K562 (cell line): ENCODE results near the gene CCDC148. TPM values are rescaled to one million over a fixed set of nuclear protein-coding genes. Genes with fewer than 3 reads are reported as not detected.

ENCODE experiments used
- ATAC-seq: fragments of 200-7000 bp; cut with Tn5 transposase; 3 replicates; pipeline ENCODE4 v1.9.1; 2020; ENCODE audit warnings: moderate library complexity
- BruUV-seq: library from RNA; stranded (reverse); fragments of 400-500 nt; replicated peaks from 2 replicates; lab custom pipeline; 2021; lab: Mats Ljungman, UMichigan
- CTCF ChIA-PET: fragments of 300-600 bp; formaldehyde crosslinking; extraction: SDS; loops from one replicate; lab custom pipeline; 2021; ENCODE audit warnings: low intra/inter-chr PET ratio; lab: Yijun Ruan, JAX
- POLR2A ChIA-PET: fragments of 300-600, 350-650 bp; sonication (Branson Sonifier 250); formaldehyde crosslinking; extraction: SDS; loops from one replicate; lab custom pipeline; 2021; ENCODE audit warnings: antibody characterized with exemption, inconsistent platforms; lab: Yijun Ruan, JAX
- DNase-seq, 4 experiments: peaks; one replicate each; pipeline versions ENCODE4 v3.0.0 to v3.0.0-alpha.2; 2011 to 2018; ENCODE audit warnings: low spot score in 3 of 4, mixed read lengths in 3 of 4; ENCODE audit errors: extremely low read depth in 1 of 4
- FAIRE-seq: peaks from 2 replicates; lab custom pipeline; 2011; peaks lifted over from hg19 to GRCh38; lab: Jason Lieb, UNC
- H2AFZ ChIP-seq: 2 replicates; pipeline ENCODE4 v1.6.0; 2011; ENCODE audit warnings: low read depth, low read length, control low read depth, inconsistent platforms
- H3K27ac ChIP-seq: fragments of 200-600 bp; 3 replicates; pipeline ENCODE4 v1.8.0; 2011; ENCODE audit warnings: low read depth, mild to moderate bottlenecking, control low read depth, inconsistent platforms, low read length, moderate library complexity, mixed read lengths; ENCODE audit errors: extremely low read depth
- H3K27me3 ChIP-seq, 2 experiments: fragments of 300-600 bp in 1 of 2; 2 replicates in 1 of 2; 3 replicates in 1 of 2; pipeline versions ENCODE4 v1.6.0 to v1.8.0; 2011; ENCODE audit warnings: inconsistent platforms in 2 of 2, low read length in 2 of 2, mild to moderate bottlenecking in 1 of 2, mixed read lengths in 1 of 2, moderate library complexity in 1 of 2; ENCODE audit not compliant: control insufficient read depth in 2 of 2, insufficient read depth in 2 of 2
- H3K36me3 ChIP-seq: fragments of 300-600 bp; 3 replicates; pipeline ENCODE4 v1.8.0; 2011; ENCODE audit warnings: mild to moderate bottlenecking, low read length, inconsistent platforms; ENCODE audit not compliant: control insufficient read depth, insufficient read depth
- H3K4me1 ChIP-seq, 2 experiments: fragments of 200-600 bp in 1 of 2; replicated peaks in 1 of 2; 2 replicates in 1 of 2; 3 replicates in 1 of 2; pipeline versions ENCODE4 v1.5.1 to v1.8.0; 2011; ENCODE audit warnings: inconsistent platforms in 2 of 2, low read length in 2 of 2, mild to moderate bottlenecking in 1 of 2, mixed read lengths in 1 of 2, moderate library complexity in 1 of 2; ENCODE audit not compliant: control insufficient read depth in 2 of 2, insufficient read depth in 2 of 2
- H3K4me2 ChIP-seq: 2 replicates; pipeline ENCODE4 v1.6.1; 2011; ENCODE audit warnings: low read length, control low read depth, inconsistent platforms, mixed read lengths; ENCODE audit not compliant: insufficient read depth
- H3K4me3 ChIP-seq: fragments of 200-600 bp; sonication (generic), shearing (Covaris generic); 2 replicates; pipeline ENCODE4 v1.5.1; 2016; ENCODE audit warnings: control low read depth, inconsistent platforms
- H3K79me2 ChIP-seq: fragments of 200-600 bp; 3 replicates; pipeline ENCODE4 v1.8.0; 2011; ENCODE audit warnings: low read length, inconsistent platforms; ENCODE audit not compliant: control insufficient read depth, insufficient read depth
- H3K9ac ChIP-seq, 2 experiments: 2 replicates each; pipeline versions ENCODE4 v1.6.0 to v1.6.1; 2011; ENCODE audit warnings: low read depth in 2 of 2, low read length in 2 of 2, control low read depth in 1 of 2, inconsistent platforms in 1 of 2, mild to moderate bottlenecking in 1 of 2, mixed read lengths in 1 of 2; ENCODE audit not compliant: insufficient read depth in 1 of 2
- H3K9me1 ChIP-seq: one replicate; pipeline ENCODE4 v1.6.0; 2011; ENCODE audit warnings: inconsistent platforms, mild to moderate bottlenecking, low read length, moderate library complexity; ENCODE audit not compliant: control insufficient read depth, insufficient read depth
- H3K9me3 ChIP-seq: replicated peaks from 2 replicates; pipeline ENCODE4 v1.5.1; 2011; ENCODE audit warnings: low read depth, low read length, inconsistent platforms; ENCODE audit not compliant: control insufficient read depth, insufficient read depth
- H4K20me1 ChIP-seq: replicated peaks from 2 replicates; pipeline ENCODE4 v1.6.1; 2011; ENCODE audit warnings: low read length, inconsistent platforms, mixed read lengths; ENCODE audit not compliant: control insufficient read depth, insufficient read depth
- CREM ChIP-seq: IDR thresholded peaks from 2 replicates; pipeline ENCODE4 v1.6.1; 2014; ENCODE audit warnings: antibody characterized with exemption, low read depth
- DMBX1 ChIP-seq: fragments of 250-450 bp; sonication (Bioruptor Pico); IDR thresholded peaks from 2 replicates; pipeline ENCODE4 v1.8.0; 2022; ENCODE audit warnings: inconsistent platforms, mild to moderate bottlenecking, moderate library complexity, borderline replicate concordance
- EGR1 ChIP-seq: fragments of 450-650 bp; conservative IDR thresholded peaks from 2 replicates; pipeline ENCODE4 v1.6.1; 2017; ENCODE audit warnings: mild to moderate bottlenecking
- EWSR1 ChIP-seq: fragments of 450-650 bp; IDR thresholded peaks from 2 replicates; pipeline ENCODE4 v1.6.1; 2018; ENCODE audit warnings: borderline replicate concordance, mild to moderate bottlenecking, low read depth, moderate library complexity; ENCODE audit not compliant: partially characterized antibody
- GATAD2B ChIP-seq: fragments of 450-650 bp; IDR thresholded peaks from 2 replicates; pipeline ENCODE4 v1.6.1; 2017; ENCODE audit warnings: mild to moderate bottlenecking, borderline replicate concordance
- GMEB1 ChIP-seq: fragments of 250-450 bp; sonication (Bioruptor Pico); IDR thresholded peaks from 2 replicates; pipeline ENCODE4 v1.4.0; 2020; ENCODE audit warnings: mild to moderate bottlenecking
- KDM1A ChIP-seq, 2 experiments: fragments of 450-650 bp; IDR thresholded peaks; 2 replicates each; pipeline ENCODE4 v1.6.1; 2016; ENCODE audit warnings: mild to moderate bottlenecking in 2 of 2
- KLF13 ChIP-seq: fragments of 450-650 bp; IDR thresholded peaks from 2 replicates; pipeline ENCODE4 v1.6.1; 2016; ENCODE audit warnings: missing genetic modification characterization, low read depth, mild to moderate bottlenecking, missing compliant biosample characterization, moderate library complexity, borderline replicate concordance
- NRF1 ChIP-seq, 2 experiments: fragments of 450-650 bp; IDR thresholded peaks in 1 of 2; conservative IDR thresholded peaks in 1 of 2; 2 replicates each; pipeline ENCODE4 v1.6.1; 2014; ENCODE audit warnings: mild to moderate bottlenecking in 2 of 2
- RNF219 ChIP-seq: fragments of 250-450 bp; sonication (Bioruptor Pico); IDR thresholded peaks from 2 replicates; pipeline ENCODE4 v1.5.0; 2022; ENCODE audit warnings: mild to moderate bottlenecking
- SMAD1 ChIP-seq: fragments of 150-350 bp; IDR thresholded peaks from 2 replicates; pipeline ENCODE4 v1.6.1; 2014; ENCODE audit warnings: low read length, low read depth; ENCODE audit not compliant: partially characterized antibody
- TAL1 ChIP-seq: fragments of 450-650 bp; IDR thresholded peaks from 2 replicates; pipeline ENCODE4 v1.6.1; 2016; ENCODE audit warnings: mild to moderate bottlenecking
- ZNF311 ChIP-seq: fragments of 250-450 bp; sonication (Bioruptor Pico); IDR thresholded peaks from 2 replicates; pipeline ENCODE4 v1.4.0; 2020; ENCODE audit warnings: mild to moderate bottlenecking, moderate library complexity
- ZNF589 ChIP-seq: fragments of 200-800 bp; sonication (Bioruptor generic); IDR thresholded peaks from 2 replicates; pipeline ENCODE4 v1.6.1; 2016; ENCODE audit warnings: low read depth, missing genetic modification characterization, missing compliant biosample characterization
- ZNF655 ChIP-seq: fragments of 250-450 bp; sonication (Bioruptor Pico); IDR thresholded peaks from 2 replicates; pipeline ENCODE4 v1.5.0; 2021
- ZNF696 ChIP-seq: fragments of 250-450 bp; sonication (Bioruptor Pico); conservative IDR thresholded peaks from 2 replicates; pipeline ENCODE4 v1.4.0; 2020; ENCODE audit warnings: mild to moderate bottlenecking, moderate library complexity
- WGBS: fragments of 100-300 bp; shearing (Covaris generic); methylation state at CpG from one replicate; pipeline ENCODE4 v1.1.6; 2016; ENCODE audit warnings: low coverage, mixed read lengths; ENCODE audit not compliant: insufficient coverage; ENCODE audit errors: missing lambda C conversion rate; 5-methylcytosine and 5-hydroxymethylcytosine counted together
- in situ Hi-C: fragments of 300-500 bp; cut with MboI; formaldehyde crosslinking; loops from 4 replicates; pipeline ENCODE4 v1.15.0; 2018; ENCODE audit warnings: inconsistent platforms, mixed read lengths
- intact Hi-C: fragments of 100-400 bp; cut with micrococcal nuclease; formaldehyde crosslinking; loops from 2 replicates; pipeline ENCODE4 v1.14.2; 2022
- polyA plus RNA-seq, 8 experiments: library from polyadenylated mRNA; depleted of rRNA in 4 of 8; stranded (reverse) in 5 of 8; unstranded in 3 of 8; fragments of >200 nt; fragmentation: Nextera tagmentation in 2 of 8; fragmentation: Illumina TruSeq in 1 of 8; extraction: Ambion mirVana in 2 of 8; extraction: Trizol in 1 of 8; gene quantifications; 2 replicates each; pipeline versions ENCODE4 v1.2.1 to v1.2.3, GENCODE V29; 2011 to 2014; ENCODE audit warnings: inconsistent platforms in 1 of 8, missing spikeins in 1 of 8
- total RNA-seq, 7 experiments: library from RNA; depleted of rRNA in 6 of 7; stranded (reverse); fragments of >200 nt in 6 of 7; fragmentation: Illumina TruSeq in 2 of 7; extraction: Trizol in 2 of 7; gene quantifications; 2 replicates each; pipeline versions ENCODE4 v1.2.1 to v1.2.3, GENCODE V29; 2011 to 2021; ENCODE audit warnings: low replicate concordance in 1 of 7

Gene CCDC148
- total and polyA plus RNA-seq, 9 of the 15 experiments (the other 6 are each of a cell fraction or from before 2014, with no cell fraction given) = 0.10 to 1.4 (median 0.65) TPM

GRCh38 chr2:158366342-158366741 is 90.2 kb downstream of the CCDC148 start (continued):
- TF ChIP-seq RNF219 (CRISPR knock-in tag) = no peak
- TF ChIP-seq GATAD2B = no peak
- TF ChIP-seq ZNF589 = no peak
- TF ChIP-seq ZNF655 (CRISPR knock-in tag) = no peak
- TF ChIP-seq NRF1 (conservative IDR thresholded peaks at IDR 0.05 in 1 of 2, IDR thresholded peaks at IDR 0.05 in 1 of 2) = no peak
- TF ChIP-seq SMAD1 = no peak
- no peak for TF ChIP-seq ZNF696

- intact Hi-C loops = no loop called here
- no TSS peak for BruUV-seq
- ChIA-PET CTCF (no interaction called here), POLR2A (interaction anchor here (0.8 to 1.1 kb wide), 3 partner anchors 16 to 313 kb away, joined by 3 to 5 read pairs (median 3); no protein-coding TSS in a partner anchor)
- no peaks in the 10 kb centered on the region for H3K36me3 ChIP-seq
- H3K27ac ChIP-seq = peak overlapping the region; percentile 55; the same call in 1 of the 3 replicates
- no peak overlapping the region; a peak in 1 of 4 replicates for H3K9ac ChIP-seq
- H3K9me3 ChIP-seq = no peaks in the 10 kb centered on the region
- DNase-seq = peak in 2 of 4 experiments; percentile 11 to 81
- peak; percentile 93 for ATAC-seq
- H3K4me3 ChIP-seq = no peak overlapping the region
- H3K27me3 ChIP-seq = no peaks in the 10 kb centered on the region
- 14% methylated on average over 4 of the region's 4 CpGs for WGBS
- no peaks in the 10 kb centered on the region for H4K20me1 ChIP-seq
- H3K4me2 ChIP-seq = peak overlapping the region; percentile 46
- H2AFZ ChIP-seq = peak overlapping the region; percentile 73
- H3K79me2 ChIP-seq = no peaks in the 10 kb centered on the region
- no peaks in the 10 kb centered on the region for H3K9me1 ChIP-seq
- FAIRE-seq = peak; percentile 68
- in situ Hi-C loops = no loop called here
- peaks cover 2 to 3% of the 10 kb centered on the region in 2 experiments; a peak in 2 of 5 replicates for H3K4me1 ChIP-seq
- TF ChIP-seq EWSR1 (no peak), DMBX1 (CRISPR knock-in tag) (no peak), KLF13 (no peak), TAL1 (peak; percentile 35; the same call in 1 of the 2 replicates), GMEB1 (CRISPR knock-in tag) (no peak), CREM (0 out of 2 replicates have a peak, but pooled peaks have one; percentile 20), EGR1 (peak; percentile 88), ZNF311 (CRISPR knock-in tag) (no peak), KDM1A (IDR thresholded peaks at IDR 0.05) (peak in 1 of 2 experiments; percentile 29; a peak in 1 of 4 replicates)
These were observed 96.7 kb downstream of the CCDC148 start for GRCh38 chr2:158359846-158360245.
